Measurements from ENCODE around the gene SPDYE11. TPM values are rescaled to one million over a fixed set of nuclear protein-coding genes. Genes with fewer than 3 reads are reported as not detected.
"Not testable (repeated sequence)": the region's sequence is repeated elsewhere in the genome, so short reads cannot be mapped to it uniquely, and the experiment has no call there.

The SPDYE11 gene
- total RNA-seq = not detected
- not detected for polyA plus RNA-seq
- long read RNA-seq, donor 1 = 0 reads
- long read RNA-seq, donor 2 = 0 reads
- long read RNA-seq, donor 3 = 0 reads

- intact Hi-C loops (cut with DNase I) = not testable (repeated sequence)
These were observed at the start of gene SPDYE11 for GRCh38 chr7:73057811-73058210. Gene SPDYE11, minus strand, starts transcription at chr7:73057911. Its CDS starts 1,800 bp downstream, at chr7:73056111.

GRCh38 chr7:73085938-73086337 lies 28.2 kb upstream of the SPDYE11 start, which contains the start of gene SPDYE9:
Gene SPDYE9, minus strand, starts transcription at chr7:73086038. Its CDS starts 1,800 bp downstream, at chr7:73084238.
- H3K4me3 ChIP-seq; H3K36me3 ChIP-seq; ATAC-seq; H3K9me3 ChIP-seq; H3K27ac ChIP-seq; H3K4me1 ChIP-seq; DNase-seq; H3K27me3 ChIP-seq; intact Hi-C loops (cut with DNase I): not testable (repeated sequence)
- no CpG with 5 or more reads among the region's 8 CpGs for WGBS, 2 donors

More at GRCh38 chr7:73057811-73058210, at the start of gene SPDYE11:
- H3K4me1 ChIP-seq, DNase-seq, H3K27me3 ChIP-seq, H3K36me3 ChIP-seq, H3K4me3 ChIP-seq, H3K9me3 ChIP-seq, ATAC-seq, H3K27ac ChIP-seq: not testable (repeated sequence)
- no CpG with 5 or more reads among the region's 8 CpGs for WGBS, 2 donors

GRCh38 chr7:73029666-73030065 lies 28.0 kb downstream of the SPDYE11 start, which contains the start of gene SPDYE8:
Gene SPDYE8, minus strand, starts transcription at chr7:73029766. Its CDS starts 1,800 bp downstream, at chr7:73027966.
- H3K4me1 ChIP-seq; H3K36me3 ChIP-seq; H3K9me3 ChIP-seq; DNase-seq; intact Hi-C loops (cut with DNase I); H3K4me3 ChIP-seq; H3K27ac ChIP-seq; H3K27me3 ChIP-seq; ATAC-seq: not testable (repeated sequence)
- WGBS, 2 donors = no CpG with 5 or more reads among the region's 8 CpGs

- Histone ChIP-seq H3K4me1 (peaks cover 3 to 11% (median 7%) of the 10 kb centered on the region in 9 donors), H3K4me3 (peak overlapping the region in 9 of 10 donors; percentile 61 to 84 (median 69)), H3K27ac (peak overlapping the region in 7 of 10 donors; percentile 50 to 92 (median 89))
- H3K36me3 ChIP-seq; H3K9me3 ChIP-seq; ATAC-seq; intact Hi-C loops (cut with DNase I); H3K27me3 ChIP-seq: not testable (repeated sequence)
- 20 to 21% methylated on average over 10 of the region's 10 CpGs for WGBS, 2 donors
- peak in 1 of 2 donors; percentile 2 for DNase-seq
These were observed 51.2 kb downstream of the SPDYE11 start for GRCh38 chr7:73006491-73006890.

- H3K36me3 ChIP-seq; intact Hi-C loops (cut with DNase I); H3K9me3 ChIP-seq; H3K27me3 ChIP-seq: not testable (repeated sequence)
- peak; percentile 97 to 99 (median 98) for ATAC-seq
- peak; percentile 85 to 88 for DNase-seq
- H3K27ac ChIP-seq = peak overlapping the region; percentile 82 to 95 (median 89)
- peak overlapping the region; percentile 58 to 84 (median 68) for H3K4me3 ChIP-seq
- WGBS, 2 donors = 0% methylated on average over 44 to 45 of the region's 66 CpGs
- H3K4me1 ChIP-seq = peaks cover 3 to 11% (median 7%) of the 10 kb centered on the region in 9 donors
These were observed 51.8 kb downstream of the SPDYE11 start for GRCh38 chr7:73005693-73006447.

- ATAC-seq = peak; percentile 96 to 98 (median 98)
- intact Hi-C loops (cut with DNase I); H3K27me3 ChIP-seq; H3K9me3 ChIP-seq; H3K36me3 ChIP-seq: not testable (repeated sequence)
- peak; percentile 38 to 84 for DNase-seq
- 0% methylated on average over 15 to 17 of the region's 30 CpGs for WGBS, 2 donors
- H3K4me3 ChIP-seq = peak overlapping the region; percentile 44 to 84 (median 68)
- peak overlapping the region; percentile 82 to 95 (median 89) for H3K27ac ChIP-seq
- H3K4me1 ChIP-seq = peaks cover 3 to 11% (median 7%) of the 10 kb centered on the region in 9 donors
These were observed 52.4 kb downstream of the SPDYE11 start for GRCh38 chr7:73005356-73005692.

- DNase-seq; H3K9me3 ChIP-seq; H3K4me3 ChIP-seq; H3K27me3 ChIP-seq; H3K27ac ChIP-seq; intact Hi-C loops (cut with DNase I); H3K4me1 ChIP-seq: not testable (repeated sequence)
- ATAC-seq = peak in 2 of 8 donors; percentile 15 to 38
- H3K36me3 ChIP-seq = peaks cover 0 to 11% (median 0%) of the 10 kb centered on the region in 9 donors
- no CpG with 5 or more reads among the region's 11 CpGs for WGBS, 2 donors
These were observed 59.7 kb downstream of the SPDYE11 start for GRCh38 chr7:72997887-72998468.

Other genes with a start within 250 kb of the SPDYE11 start
- gene TYW1B, start 229.7 kb downstream of the SPDYE11 start, total RNA-seq = 1 to 10 TPM; 1.1 to 4.7 (median 1.9) TPM
- gene TYW1B, start 229.7 kb downstream of the SPDYE11 start, polyA plus RNA-seq = 1 to 10 TPM in 1 of 2 donors, under 1 TPM in 1; 0.90 to 1.5 TPM
- gene POM121, start 132.8 kb downstream of the SPDYE11 start, total RNA-seq = 10 to 100 TPM; 15.1 to 23.5 (median 18.3) TPM
- gene POM121, start 132.8 kb downstream of the SPDYE11 start, polyA plus RNA-seq = 10 to 100 TPM in 1 of 2 donors, 1 to 10 TPM in 1; 8.1 to 13.5 TPM
- gene TRIM74, start 88.4 kb downstream of the SPDYE11 start, total RNA-seq = under 1 TPM in 5 of 10 donors, not detected in 5; 0.24 to 0.72 (median 0.42) TPM
- gene TRIM74, start 88.4 kb downstream of the SPDYE11 start, polyA plus RNA-seq = under 1 TPM in 1 of 2 donors, not detected in 1; 0.14 TPM
- not detected for gene SPDYE8, start 28.1 kb downstream of the SPDYE11 start, total RNA-seq
- gene SPDYE8, start 28.1 kb downstream of the SPDYE11 start, polyA plus RNA-seq = not detected
- gene SPDYE9, start 28.1 kb upstream of the SPDYE11 start, total RNA-seq = not detected
- gene SPDYE9, start 28.1 kb upstream of the SPDYE11 start, polyA plus RNA-seq = not detected